ENCODE measurements around the gene BCAS3. TPM values are rescaled to one million over a fixed set of nuclear protein-coding genes. Genes with fewer than 3 reads are reported as not detected.

BCAS3 gene
- polyA plus RNA-seq, 3 donors, result 10.3 to 19.1 (median 14.7) TPM

DNA sequence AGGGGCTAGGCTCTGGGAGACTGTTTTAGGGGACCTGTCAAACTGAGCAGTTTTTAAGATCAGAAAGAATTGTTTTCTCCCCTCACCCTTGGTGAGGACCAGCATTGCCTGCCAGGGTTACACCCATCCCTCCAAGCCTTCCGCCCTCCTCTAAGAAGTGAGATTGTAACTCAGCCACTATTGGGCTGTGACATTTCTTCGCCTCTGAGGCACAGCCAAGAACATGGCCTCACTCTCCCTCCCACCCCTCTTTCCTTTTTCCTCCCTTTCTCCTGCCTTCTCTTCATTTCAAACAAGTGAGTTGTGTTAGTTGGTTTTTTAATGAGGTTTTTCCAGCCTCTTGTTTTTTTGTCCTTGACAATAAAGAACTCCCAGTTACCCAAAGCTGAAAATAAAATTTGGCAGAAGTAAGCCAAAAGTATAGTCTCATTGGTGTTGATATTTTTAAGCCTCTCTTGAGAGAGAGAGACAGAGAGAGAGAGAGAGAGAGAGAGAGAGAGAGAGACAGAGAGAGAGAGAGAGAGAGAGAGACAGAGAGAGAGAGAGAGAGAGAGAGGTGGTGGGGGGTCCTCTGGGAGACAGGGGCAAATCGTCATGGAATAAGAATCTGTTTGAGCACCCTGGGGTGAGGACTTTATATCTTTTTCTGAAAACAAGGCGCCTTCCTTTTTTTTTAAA, 644.8 kb downstream of the BCAS3 start:
- TF ChIP-seq, protein P1, sequence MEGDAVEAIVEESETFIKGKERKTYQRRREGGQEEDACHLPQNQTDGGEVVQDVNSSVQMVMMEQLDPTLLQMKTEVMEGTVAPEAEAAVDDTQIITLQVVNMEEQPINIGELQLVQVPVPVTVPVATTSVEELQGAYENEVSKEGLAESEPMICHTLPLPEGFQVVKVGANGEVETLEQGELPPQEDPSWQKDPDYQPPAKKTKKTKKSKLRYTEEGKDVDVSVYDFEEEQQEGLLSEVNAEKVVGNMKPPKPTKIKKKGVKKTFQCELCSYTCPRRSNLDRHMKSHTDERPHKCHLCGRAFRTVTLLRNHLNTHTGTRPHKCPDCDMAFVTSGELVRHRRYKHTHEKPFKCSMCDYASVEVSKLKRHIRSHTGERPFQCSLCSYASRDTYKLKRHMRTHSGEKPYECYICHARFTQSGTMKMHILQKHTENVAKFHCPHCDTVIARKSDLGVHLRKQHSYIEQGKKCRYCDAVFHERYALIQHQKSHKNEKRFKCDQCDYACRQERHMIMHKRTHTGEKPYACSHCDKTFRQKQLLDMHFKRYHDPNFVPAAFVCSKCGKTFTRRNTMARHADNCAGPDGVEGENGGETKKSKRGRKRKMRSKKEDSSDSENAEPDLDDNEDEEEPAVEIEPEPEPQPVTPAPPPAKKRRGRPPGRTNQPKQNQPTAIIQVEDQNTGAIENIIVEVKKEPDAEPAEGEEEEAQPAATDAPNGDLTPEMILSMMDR (IDR thresholded peaks at IDR 0.05), result no peak
- Histone ChIP-seq H3K9ac (ENCODE audit: insufficient read depth, low read length, poor library complexity, severe bottlenecking) (no peak overlapping the region), H3K27ac (ENCODE audit: low read depth in 1 of 2, low read length in 2 of 2) (no peak overlapping the region), H4K20me1 (ENCODE audit: insufficient read depth, low read length) (no peaks in the 10 kb centered on the region), H2AFZ (ENCODE audit: insufficient read depth, low read depth, low read length, poor library complexity, severe bottlenecking) (no peak overlapping the region), H3K27me3 (ENCODE audit: control insufficient read depth in 2 of 2, insufficient read depth in 2 of 2, low read length in 2 of 2) (no peaks in the 10 kb centered on the region), H3K79me2 (ENCODE audit: insufficient read depth, low read length) (no peaks in the 10 kb centered on the region), H3K9me3 (replicated peaks in 1 of 2; ENCODE audit: control insufficient read depth in 1 of 2, insufficient read depth in 1 of 2, low read length in 2 of 2) (no peaks in the 10 kb centered on the region), H3K4me3 (replicated peaks in 1 of 3; ENCODE audit: low read depth in 2 of 3, low read length in 3 of 3) (no peak overlapping the region), H3K36me3 (replicated peaks in 1 of 2; ENCODE audit: control insufficient read depth in 1 of 2, insufficient read depth in 2 of 2, low read length in 2 of 2) (no peaks in the 10 kb centered on the region), H3K4me2 (replicated peaks; ENCODE audit: extremely low read depth, low read length, poor library complexity, severe bottlenecking) (no peak overlapping the region), H3K4me1 (ENCODE audit: control insufficient read depth in 1 of 2, insufficient read depth in 2 of 2, low read length in 2 of 2) (no peaks in the 10 kb centered on the region)
- Mint-ChIP-seq H3K27me3 (ENCODE audit: low read depth in 3 of 3) (peaks cover 0 to 2% (median 1%) of the 10 kb centered on the region in 3 donors), H3K4me1 (peaks cover 4% of the 10 kb centered on the region), H3K27ac (no peak overlapping the region), H3K36me3 (no peaks in the 10 kb centered on the region), H3K9me3 (no peaks in the 10 kb centered on the region), H3K4me3 (no peak overlapping the region)
- intact Hi-C loops (cut with micrococcal nuclease), result no loop called here
- WGBS (ENCODE audit: insufficient coverage), result 100% methylated on average over 1 of the region's 4 CpGs
- DNase-seq, result no peak

DNA sequence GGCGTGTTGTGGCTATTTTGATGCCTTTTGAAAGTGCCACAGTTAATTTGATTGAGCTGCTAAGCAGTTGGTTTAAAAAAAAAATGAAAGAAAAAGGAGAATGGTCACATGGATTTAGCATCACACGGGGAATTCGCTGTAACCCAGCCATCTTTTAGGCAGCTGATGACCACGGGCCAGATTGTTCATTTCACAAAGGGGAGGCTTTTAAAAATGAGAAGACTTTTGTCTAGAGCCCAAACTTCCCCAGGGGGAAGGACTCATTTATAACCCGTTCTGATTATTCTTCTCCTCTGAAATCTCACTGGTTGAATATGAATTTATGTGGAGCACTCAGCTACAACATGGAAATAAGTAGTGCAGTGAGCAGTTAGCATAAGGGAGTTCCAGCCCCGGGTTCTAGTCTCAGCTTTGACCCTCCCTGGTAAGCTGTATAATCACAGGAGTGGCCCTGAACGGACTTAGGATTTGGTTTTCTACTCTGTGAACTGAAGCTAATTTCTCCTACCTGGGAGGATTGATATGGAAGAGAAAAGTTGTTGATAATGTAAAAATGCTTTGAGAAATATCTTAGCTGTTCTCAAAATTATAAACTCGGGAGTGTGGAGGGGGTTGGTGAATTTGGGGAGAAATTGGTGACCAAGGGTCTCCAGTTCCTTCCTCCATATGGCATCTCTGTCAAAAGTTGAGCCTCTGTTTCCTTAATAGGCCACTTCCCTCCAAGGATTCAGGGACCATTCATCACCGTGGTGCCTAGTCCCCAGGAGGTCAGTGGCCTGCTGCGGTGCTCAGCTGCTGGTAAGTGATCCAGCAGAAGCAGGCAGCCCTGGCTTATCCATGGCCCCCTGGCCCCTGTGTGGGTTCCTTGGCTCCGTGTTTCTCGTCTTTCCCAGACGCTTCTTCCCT, 645.6 kb downstream of the BCAS3 start:
- Histone ChIP-seq H3K9ac (ENCODE audit: insufficient read depth, low read length, poor library complexity, severe bottlenecking) (no peak overlapping the region), H3K79me2 (ENCODE audit: insufficient read depth, low read length) (no peaks in the 10 kb centered on the region), H3K4me3 (replicated peaks in 1 of 3; ENCODE audit: low read depth in 2 of 3, low read length in 3 of 3) (no peak overlapping the region), H2AFZ (ENCODE audit: insufficient read depth, low read depth, low read length, poor library complexity, severe bottlenecking) (no peak overlapping the region), H3K27me3 (ENCODE audit: control insufficient read depth in 2 of 2, insufficient read depth in 2 of 2, low read length in 2 of 2) (no peaks in the 10 kb centered on the region), H3K27ac (ENCODE audit: low read depth in 1 of 2, low read length in 2 of 2) (no peak overlapping the region), H3K9me3 (replicated peaks in 1 of 2; ENCODE audit: control insufficient read depth in 1 of 2, insufficient read depth in 1 of 2, low read length in 2 of 2) (no peaks in the 10 kb centered on the region), H3K36me3 (replicated peaks in 1 of 2; ENCODE audit: control insufficient read depth in 1 of 2, insufficient read depth in 2 of 2, low read length in 2 of 2) (no peaks in the 10 kb centered on the region), H3K4me2 (replicated peaks; ENCODE audit: extremely low read depth, low read length, poor library complexity, severe bottlenecking) (no peak overlapping the region), H4K20me1 (ENCODE audit: insufficient read depth, low read length) (no peaks in the 10 kb centered on the region), H3K4me1 (ENCODE audit: control insufficient read depth in 1 of 2, insufficient read depth in 2 of 2, low read length in 2 of 2) (no peaks in the 10 kb centered on the region)
- H3K36me3 Mint-ChIP-seq, result no peaks in the 10 kb centered on the region
- no peak for DNase-seq
- WGBS (ENCODE audit: insufficient coverage), result 84% methylated on average over 6 of the region's 13 CpGs
- H3K4me3 Mint-ChIP-seq, result no peak overlapping the region
- intact Hi-C loops (cut with micrococcal nuclease), result no loop called here
- no peaks in the 10 kb centered on the region for H3K9me3 Mint-ChIP-seq
- H3K27ac Mint-ChIP-seq, result peak overlapping the region in 1 of 7 donors; percentile 22
- TF ChIP-seq, protein P1 (IDR thresholded peaks at IDR 0.05), result no peak
- peaks cover 0 to 2% (median 1%) of the 10 kb centered on the region in 3 donors for H3K27me3 Mint-ChIP-seq (ENCODE audit: low read depth in 3 of 3)
- H3K4me1 Mint-ChIP-seq, result peaks cover 4% of the 10 kb centered on the region

All from CD14-positive monocyte (primary cell).